ENCODE results near the gene SLC35A5.
"Not testable (repeated sequence)": the region's sequence is repeated elsewhere in the genome, so short reads cannot be mapped to it uniquely, and the experiment has no call there.

The SLC35A5 gene, protein sequence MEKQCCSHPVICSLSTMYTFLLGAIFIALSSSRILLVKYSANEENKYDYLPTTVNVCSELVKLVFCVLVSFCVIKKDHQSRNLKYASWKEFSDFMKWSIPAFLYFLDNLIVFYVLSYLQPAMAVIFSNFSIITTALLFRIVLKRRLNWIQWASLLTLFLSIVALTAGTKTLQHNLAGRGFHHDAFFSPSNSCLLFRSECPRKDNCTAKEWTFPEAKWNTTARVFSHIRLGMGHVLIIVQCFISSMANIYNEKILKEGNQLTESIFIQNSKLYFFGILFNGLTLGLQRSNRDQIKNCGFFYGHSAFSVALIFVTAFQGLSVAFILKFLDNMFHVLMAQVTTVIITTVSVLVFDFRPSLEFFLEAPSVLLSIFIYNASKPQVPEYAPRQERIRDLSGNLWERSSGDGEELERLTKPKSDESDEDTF

DNA sequence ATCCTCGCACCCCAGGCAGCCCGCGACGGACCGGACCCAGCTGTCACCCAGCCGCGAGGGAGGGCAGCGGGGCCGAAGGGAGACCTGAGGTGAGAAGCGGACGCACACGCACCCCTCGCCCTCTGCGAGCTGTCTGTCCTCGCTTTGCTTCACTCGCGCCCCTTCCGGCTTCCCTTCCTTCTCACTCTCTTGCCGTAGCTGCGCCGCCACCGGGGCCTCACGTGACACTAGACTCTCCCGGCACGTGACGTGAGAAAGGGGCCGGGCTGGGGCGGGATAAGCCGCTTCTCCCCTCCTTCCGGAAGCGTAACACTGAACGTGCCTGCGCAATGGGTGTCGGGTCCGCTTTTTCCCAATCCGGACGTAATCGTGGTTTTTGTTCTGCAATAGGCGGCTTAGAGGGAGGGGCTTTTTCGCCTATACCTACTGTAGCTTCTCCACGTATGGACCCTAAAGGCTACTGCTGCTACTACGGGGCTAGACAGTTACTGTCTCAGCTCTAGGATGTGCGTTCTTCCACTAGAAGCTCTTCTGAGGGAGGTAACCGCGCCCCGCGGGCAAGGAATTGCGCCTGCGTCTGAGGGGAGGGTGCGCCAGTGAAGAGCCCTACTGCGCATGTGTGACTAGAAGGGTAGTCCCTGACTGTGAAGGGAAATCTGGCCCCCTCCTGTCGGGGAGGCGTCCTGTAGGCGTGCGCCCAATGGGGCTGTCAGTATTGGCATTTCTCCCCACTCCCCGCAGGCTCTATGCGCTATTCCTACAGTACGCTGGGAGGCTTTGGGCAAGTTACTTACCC is at the start of gene SLC35A5, which contains the start of gene ATG3:
SLC35A5 (plus strand) TSS at position 312 of the 796 bp plus-strand sequence. CDS start 1,359 bp downstream, outside the sequence.
ATG3 (minus strand) TSS at position 229 of the 796 bp plus-strand sequence. CDS start 434 bp downstream, outside the sequence.
- DNase-seq: peak; percentile 98

DNA sequence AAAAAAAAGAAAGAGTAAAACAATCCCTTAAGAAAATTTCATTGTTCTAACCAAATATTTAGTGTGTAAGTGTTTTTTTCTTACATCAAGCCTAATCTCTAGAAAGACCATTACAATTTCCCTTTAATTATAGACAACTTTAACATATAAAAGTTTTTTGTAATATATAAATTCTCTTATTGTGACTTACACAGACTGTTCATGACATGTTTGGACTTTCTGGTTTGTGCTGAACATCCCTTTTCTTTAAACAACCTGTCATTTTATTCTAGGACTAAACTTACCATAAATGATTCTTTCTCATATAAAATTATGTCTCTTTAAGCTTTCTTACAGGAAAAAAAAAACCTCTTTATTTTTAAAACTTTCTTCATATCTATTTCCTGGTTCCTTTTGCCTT is 49.5 kb upstream of the SLC35A5 start:
- no peak for DNase-seq

DNA sequence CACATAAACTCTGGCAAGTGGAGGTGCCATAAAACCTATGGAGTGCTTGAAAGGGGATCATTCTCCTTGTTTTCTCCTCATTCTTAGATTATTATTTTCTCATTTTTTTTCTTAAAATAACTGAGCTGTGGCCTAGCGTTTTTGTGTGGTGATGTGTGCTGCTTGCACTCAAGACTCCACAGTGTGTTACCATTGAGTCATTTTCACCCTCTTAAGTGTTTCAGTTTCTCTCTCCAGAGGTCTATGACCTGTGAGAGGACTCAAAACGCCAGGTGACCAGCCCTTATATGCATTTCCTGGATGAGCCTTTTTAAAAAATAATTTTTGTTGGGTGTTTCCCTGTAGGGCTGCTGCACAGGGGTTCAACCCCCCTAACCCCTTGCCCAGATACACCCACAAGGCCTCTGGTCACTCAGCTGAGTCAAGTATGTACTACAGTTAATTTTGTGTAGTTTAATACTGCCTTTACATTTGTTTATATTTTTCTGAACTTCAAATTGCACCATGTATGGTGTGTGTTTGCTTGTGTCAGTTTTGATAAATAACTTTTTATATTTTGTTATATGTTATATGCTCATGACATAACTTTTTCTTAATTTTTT is 47.2 kb upstream of the SLC35A5 start:
- no peak for DNase-seq

DNA sequence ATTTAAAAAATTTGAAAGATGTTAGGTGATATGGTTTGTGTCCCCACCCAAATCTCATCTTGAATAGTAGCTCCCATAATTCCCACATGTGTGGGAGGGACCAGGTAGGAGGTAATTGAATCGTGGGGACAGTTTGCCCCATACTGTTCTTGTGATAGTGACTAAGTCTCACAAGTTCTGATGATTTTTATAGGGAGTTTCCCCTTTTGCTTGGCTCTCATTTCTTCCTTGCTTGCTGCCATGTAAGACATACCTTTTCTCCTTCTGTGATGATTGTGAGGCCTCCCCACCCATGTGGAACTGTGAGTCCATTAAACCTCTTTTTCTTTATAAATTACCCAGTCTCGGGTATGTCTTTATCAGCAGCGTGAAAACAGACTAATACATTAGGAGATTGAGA is 42.9 kb upstream of the SLC35A5 start:
- DNase-seq: not testable (repeated sequence)

DNA sequence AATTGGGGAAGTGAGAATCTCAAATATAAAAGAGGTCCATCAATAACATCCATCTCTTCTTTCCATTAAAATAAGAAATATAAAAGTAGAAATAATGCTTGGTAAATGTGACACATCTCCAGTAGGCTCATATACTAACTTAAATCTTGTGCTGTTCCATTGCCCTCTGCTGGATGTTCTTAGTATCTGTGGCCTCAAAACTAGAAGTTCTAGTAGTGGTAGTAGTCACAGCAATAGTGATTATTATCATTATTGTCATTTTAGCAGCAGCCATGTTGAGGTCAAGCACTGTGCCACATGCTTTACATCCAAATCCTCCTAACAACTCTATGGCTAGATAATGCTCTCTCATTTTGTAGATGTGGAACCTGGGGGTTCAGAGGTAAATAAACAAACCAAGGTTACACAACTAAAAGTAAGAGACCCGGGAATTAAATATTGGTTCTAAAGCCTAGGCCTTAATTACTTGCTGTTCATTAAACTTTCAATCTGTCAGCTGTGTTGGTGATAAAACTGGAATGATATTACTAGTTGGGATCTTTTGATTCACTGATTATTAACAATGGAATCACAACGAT is 42.3 kb upstream of the SLC35A5 start:
- DNase-seq: no peak

DNA sequence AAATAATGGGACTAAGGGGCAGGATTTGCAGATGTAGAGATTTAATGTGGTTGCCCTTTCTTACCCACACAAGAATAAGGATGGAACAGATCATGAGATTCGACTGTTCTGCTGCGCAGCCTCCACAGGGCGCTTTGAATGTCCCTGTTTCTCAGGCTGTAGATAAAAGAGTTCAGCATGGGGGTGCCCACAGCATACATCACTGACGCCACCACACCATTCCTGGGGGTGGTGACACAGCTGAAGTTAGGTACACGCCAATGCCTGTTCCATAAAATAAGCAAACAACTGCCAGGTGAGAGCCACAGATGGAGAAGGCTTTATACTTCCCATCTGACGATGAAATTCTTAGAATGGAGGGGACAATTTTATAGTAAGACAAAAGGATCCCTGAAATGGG is 37.7 kb upstream of the SLC35A5 start:
- not testable (repeated sequence) for DNase-seq

DNA sequence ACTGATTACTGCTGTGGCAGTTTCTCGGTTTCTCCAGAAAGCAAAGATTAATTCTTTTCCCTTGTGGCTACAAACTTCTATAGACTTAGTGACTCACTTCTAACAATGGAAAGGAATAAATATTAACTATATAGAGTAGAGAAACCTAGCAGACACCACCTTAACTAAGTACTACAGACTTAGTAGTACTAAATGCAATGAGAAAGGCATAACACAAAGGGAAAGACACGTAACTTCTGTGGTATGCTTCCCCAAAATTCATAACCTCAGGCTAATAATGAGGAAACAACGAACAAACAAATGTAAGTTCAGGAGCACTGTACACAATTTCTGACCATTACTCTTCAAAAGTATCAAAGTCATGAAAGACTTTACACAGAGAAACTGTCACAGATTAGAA is 31.3 kb upstream of the SLC35A5 start:
- no peak for DNase-seq

DNA sequence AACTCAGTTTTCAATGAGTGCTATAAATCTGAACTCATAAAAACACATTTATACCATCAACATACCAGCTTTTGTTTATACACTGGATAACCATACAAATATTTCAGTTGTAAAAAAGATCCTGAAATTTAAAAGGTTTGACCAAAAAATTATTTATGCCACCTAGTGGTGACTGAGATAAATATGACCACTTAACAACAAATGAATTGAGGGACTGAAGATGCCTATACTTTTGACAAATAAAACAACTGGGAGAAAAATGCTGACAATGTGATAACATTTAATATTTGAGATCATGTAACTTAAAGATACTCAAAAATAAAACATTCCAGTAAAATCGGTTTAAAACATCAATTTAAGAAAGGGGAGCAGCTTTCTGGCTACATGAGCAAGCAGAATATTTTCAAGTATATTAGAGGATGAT is 30.5 kb upstream of the SLC35A5 start:
- no peak for DNase-seq

DNA sequence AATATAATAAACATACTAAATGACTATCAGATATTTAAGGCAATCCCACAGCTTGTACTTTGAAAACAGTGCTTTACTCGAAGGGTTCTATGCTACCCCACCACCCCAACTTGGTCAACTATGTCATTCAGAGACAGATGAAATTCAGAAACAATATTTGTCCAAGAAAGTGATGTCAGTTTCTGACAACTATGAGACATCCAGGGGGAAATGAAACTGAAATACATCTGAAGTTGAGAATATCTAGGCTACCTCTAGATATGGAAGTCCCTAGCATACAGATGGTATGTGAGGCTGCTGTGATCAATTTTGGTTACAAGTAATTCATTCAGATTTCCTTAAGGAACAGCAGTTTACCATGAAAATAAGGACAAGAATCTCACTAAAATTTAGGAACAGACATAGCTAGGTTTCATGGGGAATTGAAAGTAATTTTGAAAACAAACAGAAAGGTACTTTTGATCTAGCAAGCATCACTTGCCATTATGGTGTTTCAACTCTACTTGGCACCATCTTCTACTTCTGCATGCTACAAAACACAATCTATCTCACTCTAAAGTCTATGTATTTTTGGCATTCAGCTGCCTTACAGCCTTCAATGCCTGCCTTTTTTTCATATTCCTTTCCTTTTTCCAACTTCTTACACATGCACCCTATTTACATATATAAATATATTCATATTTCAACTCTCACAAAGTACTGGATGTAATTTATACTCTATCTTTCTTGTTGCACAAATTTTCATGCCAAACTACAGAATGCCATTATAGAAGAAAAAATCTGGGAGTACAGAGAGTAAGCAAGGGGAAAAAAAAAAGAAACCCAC is 21.8 kb upstream of the SLC35A5 start:
- DNase-seq: no peak

DNA sequence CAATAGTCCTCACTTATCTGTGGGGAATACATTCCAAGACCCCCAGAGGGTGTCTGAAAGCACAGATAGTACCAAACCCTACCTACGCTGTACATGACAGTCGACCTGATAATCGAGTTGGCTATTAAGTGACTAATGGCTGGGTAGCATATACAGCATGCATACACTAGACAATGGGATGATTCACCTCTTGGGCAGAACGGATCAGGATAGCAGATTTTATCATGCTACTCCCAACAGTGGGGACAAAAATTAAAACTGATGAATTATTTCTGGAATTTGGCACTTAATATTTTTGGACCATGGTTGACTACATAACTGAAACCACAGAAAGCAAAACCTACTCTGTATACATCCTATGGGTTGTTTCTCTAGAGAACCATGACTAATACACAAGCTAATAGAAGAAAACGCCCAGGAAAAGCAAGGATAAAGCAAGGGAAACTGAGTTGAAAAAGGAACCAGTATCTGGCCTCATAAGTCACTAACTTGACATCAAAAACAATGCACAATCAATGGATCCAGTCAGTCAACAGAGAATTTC is 15.6 kb upstream of the SLC35A5 start:
- no peak for DNase-seq

DNA sequence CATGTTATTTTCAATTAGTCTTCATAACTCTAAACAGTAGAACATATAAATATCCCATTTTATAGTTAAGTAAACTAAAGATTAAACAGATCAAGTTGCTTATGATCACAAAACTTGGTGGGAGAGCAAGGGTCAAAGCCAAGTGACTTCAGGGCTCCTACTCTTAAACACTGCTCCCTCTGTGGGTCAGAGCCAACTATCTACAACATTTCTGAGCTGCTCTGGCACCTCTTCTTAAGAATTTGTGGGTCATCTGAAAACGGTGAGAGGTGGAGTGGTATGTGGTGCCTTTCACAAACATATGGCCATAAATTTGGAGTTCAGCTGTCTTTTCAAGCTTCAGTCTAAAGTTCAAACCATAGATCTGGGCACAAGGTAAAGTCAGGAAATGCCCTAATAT is 11.0 kb upstream of the SLC35A5 start:
- DNase-seq: no peak

DNA sequence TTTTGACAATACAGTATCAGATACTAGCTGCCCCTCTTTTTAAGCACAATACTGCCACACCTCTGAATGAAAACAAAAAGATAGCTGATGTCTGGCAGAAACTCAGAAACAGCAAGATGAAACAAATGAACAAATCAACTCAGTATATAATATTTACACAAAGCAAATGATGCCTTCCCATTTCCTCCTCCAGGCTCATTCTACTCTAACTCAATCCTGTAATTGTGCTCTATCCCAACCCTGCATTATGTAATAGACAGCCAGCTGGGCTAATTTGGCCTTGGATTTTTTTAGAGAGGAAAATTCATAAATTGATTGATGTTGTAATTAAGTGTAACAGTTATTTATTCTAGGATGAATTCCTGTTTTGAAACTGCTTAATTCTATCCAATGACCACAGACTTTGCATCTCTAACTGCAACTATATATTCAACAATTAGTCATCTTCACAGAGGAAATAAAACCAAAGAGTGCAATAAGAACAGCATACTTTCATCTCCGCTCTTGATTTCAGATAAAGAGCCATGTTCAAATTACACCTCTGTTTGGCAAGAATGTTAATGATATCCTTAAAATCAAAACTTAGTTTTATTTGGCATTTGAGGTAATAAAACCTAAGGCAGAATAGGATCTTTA is 6.2 kb upstream of the SLC35A5 start:
- no peak for DNase-seq

DNA sequence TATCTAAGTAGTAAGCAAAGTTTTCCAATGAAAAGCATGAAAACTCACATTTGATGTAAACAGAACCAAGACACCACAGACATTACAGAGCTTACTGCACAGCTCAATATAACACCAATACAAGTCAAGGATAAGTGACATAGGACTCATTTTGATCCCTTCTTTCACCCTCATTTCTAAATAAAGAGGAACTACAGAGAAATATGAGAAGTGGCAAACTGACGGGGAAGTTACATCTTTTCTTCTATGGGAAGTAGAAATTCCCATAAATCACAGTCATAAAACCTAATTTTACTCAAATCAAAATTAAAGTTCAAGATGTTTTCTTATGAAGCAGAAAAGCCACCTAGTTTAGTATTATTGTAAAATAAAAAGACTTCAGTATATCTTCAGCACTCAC is 3.9 kb upstream of the SLC35A5 start:
- DNase-seq: no peak

DNA sequence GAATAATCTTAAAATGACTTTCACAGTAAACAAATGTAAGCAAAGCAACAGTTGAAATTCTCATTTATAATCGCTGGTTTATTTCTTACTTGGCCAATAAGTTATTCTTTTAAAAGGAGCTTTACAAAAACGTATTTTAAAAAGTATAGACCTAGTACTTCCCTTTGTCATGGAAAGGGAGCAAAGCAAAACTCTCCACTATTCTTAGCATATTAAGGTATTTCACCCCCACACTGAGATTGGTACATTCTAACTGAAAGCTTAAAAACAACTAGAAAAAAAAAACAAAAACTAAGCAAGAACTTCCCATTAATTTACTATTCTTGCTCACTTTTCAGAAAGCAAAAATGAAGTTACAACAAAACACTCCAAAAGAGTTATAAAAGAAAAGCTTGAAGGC is 1.5 kb upstream of the SLC35A5 start:
- DNase-seq: no peak

DNA sequence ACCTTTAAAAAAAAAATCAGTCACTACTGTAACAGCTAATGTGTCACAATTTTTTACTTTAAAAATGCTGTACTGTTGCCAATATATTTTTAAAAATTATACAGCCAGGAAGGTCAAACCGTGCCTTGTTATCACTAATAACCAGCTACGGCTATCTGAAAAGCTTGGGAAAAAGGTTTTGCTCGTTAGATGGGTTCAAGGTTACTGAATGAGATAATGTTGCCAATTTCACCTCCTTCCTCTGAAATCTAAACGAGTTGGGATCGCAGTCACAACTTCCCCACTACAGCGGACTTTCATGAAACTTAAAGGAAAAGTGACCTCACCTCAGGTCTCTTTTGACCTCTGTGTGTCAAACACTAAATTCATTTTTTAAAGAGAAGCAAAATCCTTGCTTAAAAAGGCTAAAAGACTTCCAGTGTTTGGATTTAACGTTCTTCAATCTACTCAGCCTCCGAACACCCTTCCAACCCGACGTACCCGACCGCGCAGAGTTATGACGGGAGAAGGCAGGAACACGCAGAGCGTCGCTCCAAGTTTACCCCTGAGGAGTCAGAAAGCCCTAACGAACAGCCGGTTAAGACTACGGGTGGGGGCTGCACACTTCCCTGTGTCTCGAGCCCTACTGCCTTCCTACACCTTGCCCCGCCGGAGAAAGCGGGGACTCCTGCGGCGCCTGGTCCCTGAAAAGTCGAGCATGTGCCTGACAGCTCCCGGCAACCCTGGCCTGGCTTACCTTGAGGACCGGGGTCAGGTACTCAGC is 943 bp upstream of the SLC35A5 start:
- peak; percentile 69 for DNase-seq

DNA sequence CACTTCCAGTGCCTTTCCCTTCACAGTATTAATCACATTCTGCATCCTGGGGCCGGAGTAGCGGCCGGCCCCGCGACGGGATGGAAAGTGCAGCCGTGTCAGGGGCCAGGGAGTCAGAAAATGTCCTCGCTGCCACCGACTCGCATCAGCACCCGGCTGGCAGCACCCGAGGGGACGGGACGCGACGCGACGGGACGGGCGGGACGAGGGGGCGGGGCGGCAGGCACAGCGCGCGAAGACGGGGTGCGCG is 436 bp upstream of the SLC35A5 start:
- peak; percentile 87 for DNase-seq

DNA sequence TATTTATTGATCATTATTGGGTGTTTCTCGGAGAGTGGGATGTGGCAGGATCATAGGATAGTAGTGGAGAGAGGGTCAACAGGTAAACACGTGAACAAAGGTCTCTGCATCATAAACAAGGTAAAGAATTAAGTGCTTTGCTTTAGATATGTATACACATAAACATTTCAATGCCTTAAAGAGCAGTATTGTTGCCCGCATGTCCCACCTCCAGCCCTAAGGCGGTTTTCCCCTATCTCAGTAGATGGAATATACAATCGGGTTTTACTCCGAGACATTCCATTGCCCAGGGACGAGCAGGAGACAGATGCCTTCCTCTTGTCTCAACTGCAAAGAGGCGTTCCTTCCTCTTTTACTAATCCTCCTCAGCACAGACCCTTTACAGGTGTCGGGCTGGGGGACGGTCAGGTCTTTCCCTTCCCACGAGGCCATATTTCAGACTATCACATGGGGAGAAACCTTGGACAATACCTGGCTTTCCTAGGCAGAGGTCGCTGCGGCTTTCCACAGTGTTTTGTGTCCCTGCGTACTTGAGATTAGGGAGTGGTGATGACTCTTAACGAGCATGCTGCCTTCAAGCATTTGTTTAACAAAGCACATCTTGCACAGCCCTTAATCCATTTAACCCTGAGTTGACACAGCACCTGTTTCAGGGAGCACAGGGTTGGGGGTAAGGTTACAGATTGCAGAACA is 2.5 kb downstream of the SLC35A5 start:
- DNase-seq: not testable (repeated sequence)

DNA sequence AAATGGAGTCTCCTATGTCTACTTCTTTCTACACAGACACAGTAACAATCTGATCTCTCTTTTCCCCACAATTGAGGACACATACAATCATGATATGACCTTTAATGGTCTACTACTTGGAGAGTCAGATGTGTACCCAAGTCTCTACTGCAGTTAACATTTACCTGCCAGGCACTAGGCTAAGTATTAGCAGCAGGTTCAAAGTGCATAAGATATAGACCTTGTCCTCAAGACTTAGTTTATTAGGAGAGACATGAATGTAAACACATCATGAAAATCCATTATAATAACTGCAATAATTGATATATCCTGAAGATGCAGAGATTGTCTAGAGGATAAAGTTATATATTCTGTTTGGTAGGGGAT is 3.1 kb downstream of the SLC35A5 start:
- no peak for DNase-seq

DNA sequence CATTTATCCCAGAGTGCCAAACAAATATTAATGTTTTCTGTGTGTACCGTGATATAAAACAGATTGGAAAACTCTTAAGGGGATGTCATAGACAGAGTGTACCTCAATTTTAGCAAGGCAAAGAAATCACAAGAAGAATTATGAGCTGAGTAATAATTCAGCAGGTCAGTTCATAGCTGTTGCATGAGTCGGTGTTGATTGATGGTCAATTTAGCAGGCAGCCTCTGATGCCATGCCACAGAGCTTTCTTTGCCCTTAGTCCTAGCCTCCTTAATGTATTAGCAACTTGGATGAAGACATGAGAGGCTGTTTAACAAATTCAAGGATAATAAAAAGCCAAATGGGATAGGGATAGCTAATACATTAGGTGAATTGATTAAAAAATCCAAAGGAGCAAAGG is 6.8 kb downstream of the SLC35A5 start:
- no peak for DNase-seq

DNA sequence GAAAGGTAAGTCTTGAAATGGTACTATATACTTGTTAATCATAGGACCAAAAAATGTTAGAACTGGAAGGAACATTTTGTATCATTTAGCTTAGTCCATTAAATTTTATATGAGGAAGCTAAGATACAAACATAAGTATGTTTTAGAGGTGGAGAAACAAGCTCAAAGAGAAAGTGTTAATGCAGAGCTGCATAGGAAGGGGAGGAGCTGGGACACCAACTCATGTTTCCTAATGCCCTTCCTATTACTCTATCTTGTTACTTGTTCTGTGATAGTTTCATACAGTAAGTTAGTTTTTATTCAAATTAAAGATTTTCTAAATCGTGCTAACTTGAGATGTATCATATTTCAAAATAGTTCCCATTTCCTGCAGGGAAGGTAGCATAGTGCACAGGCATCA is 7.4 kb downstream of the SLC35A5 start:
- no peak for DNase-seq

Data from stimulated activated naive CD4-positive, alpha-beta T cell treated with Interleukin-2 at 50 U/mL for 16 hours (primary cell).